HG03159 (cell line): Measurements from ENCODE around the gene BPNT1.
"Not testable (repeated sequence)": the region's sequence is repeated elsewhere in the genome, so short reads cannot be mapped to it uniquely, and the experiment has no call there.

ENCODE experiments used
- ATAC-seq: cut with Tn5 transposase; IDR thresholded peaks from one replicate; pipeline ENCODE4 v1.9.1; 2021; ENCODE audit warnings: mild to moderate bottlenecking, moderate library complexity; ENCODE audit not compliant: unreplicated experiment

The BPNT1 gene

GRCh38 chr1:220089650-220090556 lies at the start of gene BPNT1:
TSS of gene BPNT1 (minus strand) at chr1:220089788. CDS start at chr1:220079846, 9,942 bp downstream.
- peak; percentile 60 for ATAC-seq

- peak; percentile 68 for ATAC-seq
These were observed 47.6 kb upstream of the BPNT1 start for GRCh38 chr1:220137019-220137786.

- no peak for ATAC-seq
These were observed 46.2 kb upstream of the BPNT1 start for GRCh38 chr1:220135755-220136154.

GRCh38 chr1:220129479-220130210 lies 40.1 kb upstream of the BPNT1 start:
- ATAC-seq: no peak

GRCh38 chr1:220127076-220127475 lies 37.5 kb upstream of the BPNT1 start:
- no peak for ATAC-seq

- no peak for ATAC-seq
These were observed 35.0 kb upstream of the BPNT1 start for GRCh38 chr1:220124542-220124941.

GRCh38 chr1:220123889-220124288 lies 34.3 kb upstream of the BPNT1 start:
- ATAC-seq: no peak

- ATAC-seq: no peak
These were observed 33.5 kb upstream of the BPNT1 start for GRCh38 chr1:220123066-220123465.

GRCh38 chr1:220121791-220122530 lies 32.4 kb upstream of the BPNT1 start:
- no peak for ATAC-seq

GRCh38 chr1:220119043-220119512 lies 29.5 kb upstream of the BPNT1 start:
- no peak for ATAC-seq

- ATAC-seq: peak; percentile 82
These were observed 23.6 kb upstream of the BPNT1 start for GRCh38 chr1:220113136-220113695.

GRCh38 chr1:220112600-220112999 lies 23.0 kb upstream of the BPNT1 start:
- not testable (repeated sequence) for ATAC-seq

- ATAC-seq: not testable (repeated sequence)
These were observed 20.9 kb upstream of the BPNT1 start for GRCh38 chr1:220110473-220110872.

GRCh38 chr1:220099826-220100225 lies 10.2 kb upstream of the BPNT1 start:
- ATAC-seq: no peak

- peak; percentile 53 for ATAC-seq
These were observed 4.7 kb upstream of the BPNT1 start, which contains the start of gene IARS2 for GRCh38 chr1:220094016-220094911. TSS of gene IARS2 (plus strand) at chr1:220094132. CDS start at chr1:220094217, 85 bp downstream.

- peak; percentile 7 for ATAC-seq
These were observed 3.9 kb upstream of the BPNT1 start for GRCh38 chr1:220093361-220094015.

GRCh38 chr1:220092694-220093093 lies 3.1 kb upstream of the BPNT1 start:
- no peak for ATAC-seq

- ATAC-seq: peak; percentile 48
These were observed 3.3 kb downstream of the BPNT1 start for GRCh38 chr1:220086261-220086686.
